H9 (cell line): ENCODE measurements around the gene IQCK. TPM values are rescaled to one million over a fixed set of nuclear protein-coding genes. Genes with fewer than 3 reads are reported as not detected.

ENCODE experiments used
- DNase-seq: peaks from one replicate; pipeline ENCODE4 v3.0.0-alpha.2; 2017
- H2AFZ ChIP-seq: one replicate; pipeline ENCODE4 v1.6.1; 2013; ENCODE audit warnings: mild to moderate bottlenecking, low read length, control low read depth, moderate library complexity
- H2AK5ac ChIP-seq: 2 replicates; pipeline ENCODE4 v1.6.1; 2013; ENCODE audit warnings: low read length, control low read depth, mixed read lengths; ENCODE audit not compliant: insufficient read length
- H2BK120ac ChIP-seq: one replicate; pipeline ENCODE4 v1.6.1; 2013; ENCODE audit warnings: low read depth, mild to moderate bottlenecking, low read length, control low read depth, inconsistent platforms; ENCODE audit not compliant: poor library complexity, severe bottlenecking
- H2BK12ac ChIP-seq: 2 replicates; pipeline ENCODE4 v1.6.1; 2013; ENCODE audit warnings: low read length, control low read depth, mixed read lengths, low read depth; ENCODE audit not compliant: insufficient read length
- H2BK15ac ChIP-seq: 2 replicates; pipeline ENCODE4 v1.6.1; 2013; ENCODE audit warnings: low read depth, low read length, control low read depth
- H2BK20ac ChIP-seq: one replicate; pipeline ENCODE4 v1.6.1; 2013; ENCODE audit warnings: low read depth, mild to moderate bottlenecking, low read length, control low read depth, inconsistent platforms; ENCODE audit not compliant: poor library complexity, severe bottlenecking
- H2BK5ac ChIP-seq: 2 replicates; pipeline ENCODE4 v1.6.1; 2013; ENCODE audit warnings: low read length, control low read depth, mixed read lengths; ENCODE audit not compliant: insufficient read length
- H3K14ac ChIP-seq: 2 replicates; pipeline ENCODE4 v1.6.1; 2013; ENCODE audit warnings: low read length, control low read depth; ENCODE audit not compliant: insufficient read depth
- H3K18ac ChIP-seq: 2 replicates; pipeline ENCODE4 v1.6.1; 2013; ENCODE audit warnings: low read depth, mild to moderate bottlenecking, mixed read lengths, low read length, control low read depth; ENCODE audit not compliant: insufficient read length
- H3K23ac ChIP-seq: 2 replicates; pipeline ENCODE4 v1.6.1; 2013; ENCODE audit warnings: low read length, control low read depth, mixed read lengths, low read depth; ENCODE audit not compliant: insufficient read length
- H3K23me2 ChIP-seq: 2 replicates; pipeline ENCODE4 v1.6.1; 2013; ENCODE audit warnings: low read depth, mild to moderate bottlenecking, mixed read lengths, low read length, control low read depth; ENCODE audit not compliant: insufficient read length, poor library complexity, severe bottlenecking
- H3K27ac ChIP-seq: 2 replicates; pipeline ENCODE4 v1.5.1; 2013; ENCODE audit warnings: low read length, control low read depth, mixed read lengths, low read depth; ENCODE audit not compliant: insufficient read length
- H3K27me3 ChIP-seq: 2 replicates; pipeline ENCODE4 v1.6.1; 2013; ENCODE audit warnings: low read length, control low read depth, inconsistent platforms; ENCODE audit not compliant: insufficient read depth
- H3K4ac ChIP-seq: 2 replicates; pipeline ENCODE4 v1.6.1; 2013; ENCODE audit warnings: low read depth, mild to moderate bottlenecking, control low read depth, inconsistent platforms, low read length, moderate library complexity
- H3K4me1 ChIP-seq: 2 replicates; pipeline ENCODE4 v1.6.1; 2013; ENCODE audit warnings: low read length, control low read depth, inconsistent platforms; ENCODE audit not compliant: insufficient read depth
- H3K4me2 ChIP-seq: 2 replicates; pipeline ENCODE4 v1.6.1; 2013; ENCODE audit warnings: low read length, control low read depth, mixed read lengths; ENCODE audit not compliant: insufficient read length, insufficient read depth
- H3K56ac ChIP-seq: 2 replicates; pipeline ENCODE4 v1.6.1; 2013; ENCODE audit warnings: low read depth, mild to moderate bottlenecking, mixed read lengths, low read length, control low read depth; ENCODE audit not compliant: insufficient read length
- H3K79me1 ChIP-seq: 2 replicates; pipeline ENCODE4 v1.6.1; 2013; ENCODE audit warnings: low read depth, mild to moderate bottlenecking, moderate library complexity, low read length, control low read depth, inconsistent platforms; ENCODE audit not compliant: insufficient read depth, poor library complexity, severe bottlenecking
- H3K79me2 ChIP-seq: 2 replicates; pipeline ENCODE4 v1.6.1; 2013; ENCODE audit warnings: low read length, control low read depth, inconsistent platforms; ENCODE audit not compliant: insufficient read depth
- H3K9ac ChIP-seq: 2 replicates; pipeline ENCODE4 v1.6.1; 2013; ENCODE audit warnings: low read length, control low read depth, mixed read lengths; ENCODE audit not compliant: insufficient read length; ENCODE audit errors: extremely low read depth
- H3K9me3 ChIP-seq: one replicate; pipeline ENCODE4 v1.6.1; 2013; ENCODE audit warnings: low read depth, low read length, inconsistent platforms; ENCODE audit not compliant: control insufficient read depth
- H3T11ph ChIP-seq: one replicate; pipeline ENCODE4 v1.6.1; 2013; ENCODE audit warnings: mild to moderate bottlenecking, low read length, control low read depth, inconsistent platforms
- H4K20me1 ChIP-seq: one replicate; pipeline ENCODE4 v1.6.1; 2013; ENCODE audit not compliant: control insufficient read depth, insufficient read length, insufficient read depth
- H4K5ac ChIP-seq: 2 replicates; pipeline ENCODE4 v1.6.1; 2013; ENCODE audit warnings: low read depth, mild to moderate bottlenecking, mixed read lengths, low read length, control low read depth; ENCODE audit not compliant: insufficient read length
- H4K8ac ChIP-seq: replicated peaks from 2 replicates; pipeline ENCODE4 v1.6.1; 2013; ENCODE audit warnings: low read length, control low read depth, mixed read lengths, low read depth; ENCODE audit not compliant: insufficient read length
- H4K91ac ChIP-seq: 2 replicates; pipeline ENCODE4 v1.6.1; 2013; ENCODE audit warnings: low read depth, mild to moderate bottlenecking, moderate library complexity, mixed read lengths, low read length, control low read depth; ENCODE audit not compliant: insufficient read length
- H3K27ac Mint-ChIP-seq, 3 experiments: 2 replicates in 2 of 3; 3 replicates in 1 of 3; pipeline ENCODE4 v1.8.0; 2020 to 2021; ENCODE audit warnings: mixed read lengths in 3 of 3, mild to moderate bottlenecking in 1 of 3, moderate library complexity in 1 of 3
- H3K27me3 Mint-ChIP-seq: 2 replicates; pipeline ENCODE4 v1.8.0; 2021; ENCODE audit warnings: low read depth, mild to moderate bottlenecking, moderate library complexity, mixed read lengths
- H3K36me3 Mint-ChIP-seq, 3 experiments: 2 replicates in 2 of 3; 3 replicates in 1 of 3; pipeline ENCODE4 v1.8.0; 2020 to 2021; ENCODE audit warnings: low read depth in 3 of 3, mixed read lengths in 3 of 3; ENCODE audit not compliant: insufficient read depth in 1 of 3
- H3K4me1 Mint-ChIP-seq, 2 experiments: 2 replicates each; pipeline ENCODE4 v1.8.0; 2020; ENCODE audit warnings: mixed read lengths in 2 of 2
- H3K4me3 Mint-ChIP-seq, 2 experiments: 2 replicates in 1 of 2; 3 replicates in 1 of 2; pipeline ENCODE4 v1.8.0; 2020 to 2021; ENCODE audit warnings: mild to moderate bottlenecking in 2 of 2, mixed read lengths in 2 of 2, moderate library complexity in 1 of 2
- H3K9me3 Mint-ChIP-seq, 2 experiments: 2 replicates in 1 of 2; 3 replicates in 1 of 2; pipeline ENCODE4 v1.8.0; 2020; ENCODE audit warnings: mild to moderate bottlenecking in 2 of 2, mixed read lengths in 2 of 2, moderate library complexity in 1 of 2
- WGBS: extraction: QIAGEN DNeasy Blood & Tissue Kit; methylation state at CpG from one replicate; pipeline ENCODE4 v1.1.7; 2013; ENCODE audit warnings: missing lambda C conversion rate, low lambda C conversion rate, mixed read lengths; ENCODE audit not compliant: insufficient read length; ENCODE audit errors: extremely low coverage; 5-methylcytosine and 5-hydroxymethylcytosine counted together
- total RNA-seq: library from RNA; stranded (reverse); gene quantifications from 2 replicates; pipeline ENCODE4 v1.2.1, GENCODE V29; 2021
- TF ChIP-seq, protein P1 (sequence below): fragments of 200-600 bp; sonication (generic); conservative IDR thresholded peaks from 3 replicates; pipeline ENCODE4 v1.8.0; 2021; ENCODE audit warnings: antibody characterized with exemption, mild to moderate bottlenecking

The IQCK gene
- total RNA-seq, 1 experiment from 2014 or later = 9.0 TPM

DNA sequence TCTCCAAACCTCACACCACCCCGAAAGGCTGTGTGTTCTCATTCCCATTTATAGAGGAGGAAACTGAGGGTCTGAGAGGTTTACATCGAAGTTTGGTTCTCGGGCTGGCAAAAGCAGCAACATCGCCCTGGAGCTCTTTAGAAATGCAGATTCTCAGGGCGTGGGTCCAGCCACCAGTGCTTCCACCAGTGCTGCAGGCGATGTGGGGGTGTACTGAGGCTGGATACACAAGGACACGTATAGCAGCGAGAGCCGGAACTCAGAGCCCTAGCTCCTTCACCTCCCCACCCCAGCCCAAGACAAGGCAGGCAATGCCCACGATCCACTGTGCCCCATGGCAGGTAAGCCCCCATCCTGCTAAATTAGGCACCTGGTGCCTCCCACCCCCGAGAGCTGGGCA lies 160.7 kb downstream of the IQCK start:
- Histone ChIP-seq H3K79me1 (peaks cover 15% of the 10 kb centered on the region), H2AK5ac (no peak overlapping the region), H2BK5ac (no peak overlapping the region), H3K9ac (no peak overlapping the region), H3K18ac (no peak overlapping the region), H3K4me1 (peaks cover 8% of the 10 kb centered on the region), H3K23me2 (peaks cover 16% of the 10 kb centered on the region), H3K4me2 (no peak overlapping the region), H4K8ac (no peak overlapping the region), H3K56ac (no peak overlapping the region), H3K14ac (no peak overlapping the region), H2BK20ac (no peak overlapping the region), H3K27ac (no peak overlapping the region), H3T11ph (no peak overlapping the region), H2BK15ac (no peak overlapping the region), H3K9me3 (no peaks in the 10 kb centered on the region), H3K27me3 (no peaks in the 10 kb centered on the region), H3K79me2 (peaks cover 37% of the 10 kb centered on the region; the same call in 1 of the 2 replicates), H3K4ac (no peak overlapping the region), H2BK120ac (no peak overlapping the region), H2AFZ (no peak overlapping the region), H3K23ac (no peak overlapping the region), H4K5ac (no peak overlapping the region), H4K20me1 (no peaks in the 10 kb centered on the region), H2BK12ac (no peak overlapping the region), H4K91ac (peak overlapping the region; percentile 34)
- H3K9me3 Mint-ChIP-seq = peaks cover 0 to 3% of the 10 kb centered on the region in 2 experiments; a peak in 1 of 5 replicates
- peaks cover 67 to 78% of the 10 kb centered on the region in 2 experiments for H3K4me1 Mint-ChIP-seq
- H3K36me3 Mint-ChIP-seq = peaks cover 23 to 60% (median 50%) of the 10 kb centered on the region in 3 experiments
- no peak for DNase-seq
- H3K4me3 Mint-ChIP-seq = peak overlapping the region in 1 of 2 experiments; percentile 56; a peak in 1 of 5 replicates
- peak overlapping the region; percentile 57 to 94 (median 85); a peak in 4 of 7 replicates for H3K27ac Mint-ChIP-seq
- no CpG with 5 or more reads among the region's 11 CpGs for WGBS
- no peaks in the 10 kb centered on the region for H3K27me3 Mint-ChIP-seq
- TF ChIP-seq, protein P1, sequence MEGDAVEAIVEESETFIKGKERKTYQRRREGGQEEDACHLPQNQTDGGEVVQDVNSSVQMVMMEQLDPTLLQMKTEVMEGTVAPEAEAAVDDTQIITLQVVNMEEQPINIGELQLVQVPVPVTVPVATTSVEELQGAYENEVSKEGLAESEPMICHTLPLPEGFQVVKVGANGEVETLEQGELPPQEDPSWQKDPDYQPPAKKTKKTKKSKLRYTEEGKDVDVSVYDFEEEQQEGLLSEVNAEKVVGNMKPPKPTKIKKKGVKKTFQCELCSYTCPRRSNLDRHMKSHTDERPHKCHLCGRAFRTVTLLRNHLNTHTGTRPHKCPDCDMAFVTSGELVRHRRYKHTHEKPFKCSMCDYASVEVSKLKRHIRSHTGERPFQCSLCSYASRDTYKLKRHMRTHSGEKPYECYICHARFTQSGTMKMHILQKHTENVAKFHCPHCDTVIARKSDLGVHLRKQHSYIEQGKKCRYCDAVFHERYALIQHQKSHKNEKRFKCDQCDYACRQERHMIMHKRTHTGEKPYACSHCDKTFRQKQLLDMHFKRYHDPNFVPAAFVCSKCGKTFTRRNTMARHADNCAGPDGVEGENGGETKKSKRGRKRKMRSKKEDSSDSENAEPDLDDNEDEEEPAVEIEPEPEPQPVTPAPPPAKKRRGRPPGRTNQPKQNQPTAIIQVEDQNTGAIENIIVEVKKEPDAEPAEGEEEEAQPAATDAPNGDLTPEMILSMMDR = no peak
